ENCODE results near the gene CCM2.

Gene CCM2

GRCh38 chr7:45073786-45074527, 74.0 kb downstream of the CCM2 start:
- Histone ChIP-seq H3K4me1 (ENCODE audit: insufficient read depth, poor library complexity, severe bottlenecking) (no peaks in the 10 kb centered on the region), H3K27me3 (ENCODE audit: insufficient read depth, poor library complexity, severe bottlenecking) (no peaks in the 10 kb centered on the region), H3K9me3 (ENCODE audit: severe bottlenecking) (no peaks in the 10 kb centered on the region), H3K4me3 (ENCODE audit: severe bottlenecking) (no peak overlapping the region), H3K36me3 (ENCODE audit: low read depth) (peaks cover 31% of the 10 kb centered on the region), H3K27ac (ENCODE audit: poor library complexity, severe bottlenecking) (no peak overlapping the region)
- TF ChIP-seq, protein P1, sequence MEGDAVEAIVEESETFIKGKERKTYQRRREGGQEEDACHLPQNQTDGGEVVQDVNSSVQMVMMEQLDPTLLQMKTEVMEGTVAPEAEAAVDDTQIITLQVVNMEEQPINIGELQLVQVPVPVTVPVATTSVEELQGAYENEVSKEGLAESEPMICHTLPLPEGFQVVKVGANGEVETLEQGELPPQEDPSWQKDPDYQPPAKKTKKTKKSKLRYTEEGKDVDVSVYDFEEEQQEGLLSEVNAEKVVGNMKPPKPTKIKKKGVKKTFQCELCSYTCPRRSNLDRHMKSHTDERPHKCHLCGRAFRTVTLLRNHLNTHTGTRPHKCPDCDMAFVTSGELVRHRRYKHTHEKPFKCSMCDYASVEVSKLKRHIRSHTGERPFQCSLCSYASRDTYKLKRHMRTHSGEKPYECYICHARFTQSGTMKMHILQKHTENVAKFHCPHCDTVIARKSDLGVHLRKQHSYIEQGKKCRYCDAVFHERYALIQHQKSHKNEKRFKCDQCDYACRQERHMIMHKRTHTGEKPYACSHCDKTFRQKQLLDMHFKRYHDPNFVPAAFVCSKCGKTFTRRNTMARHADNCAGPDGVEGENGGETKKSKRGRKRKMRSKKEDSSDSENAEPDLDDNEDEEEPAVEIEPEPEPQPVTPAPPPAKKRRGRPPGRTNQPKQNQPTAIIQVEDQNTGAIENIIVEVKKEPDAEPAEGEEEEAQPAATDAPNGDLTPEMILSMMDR (IDR thresholded peaks at IDR 0.05; ENCODE audit: poor library complexity, severe bottlenecking): no peak
- no peak for DNase-seq (ENCODE audit: low spot score)
- ATAC-seq (ENCODE audit: low read depth): peak; percentile 13; the same call in 1 of the 3 replicates

DNA sequence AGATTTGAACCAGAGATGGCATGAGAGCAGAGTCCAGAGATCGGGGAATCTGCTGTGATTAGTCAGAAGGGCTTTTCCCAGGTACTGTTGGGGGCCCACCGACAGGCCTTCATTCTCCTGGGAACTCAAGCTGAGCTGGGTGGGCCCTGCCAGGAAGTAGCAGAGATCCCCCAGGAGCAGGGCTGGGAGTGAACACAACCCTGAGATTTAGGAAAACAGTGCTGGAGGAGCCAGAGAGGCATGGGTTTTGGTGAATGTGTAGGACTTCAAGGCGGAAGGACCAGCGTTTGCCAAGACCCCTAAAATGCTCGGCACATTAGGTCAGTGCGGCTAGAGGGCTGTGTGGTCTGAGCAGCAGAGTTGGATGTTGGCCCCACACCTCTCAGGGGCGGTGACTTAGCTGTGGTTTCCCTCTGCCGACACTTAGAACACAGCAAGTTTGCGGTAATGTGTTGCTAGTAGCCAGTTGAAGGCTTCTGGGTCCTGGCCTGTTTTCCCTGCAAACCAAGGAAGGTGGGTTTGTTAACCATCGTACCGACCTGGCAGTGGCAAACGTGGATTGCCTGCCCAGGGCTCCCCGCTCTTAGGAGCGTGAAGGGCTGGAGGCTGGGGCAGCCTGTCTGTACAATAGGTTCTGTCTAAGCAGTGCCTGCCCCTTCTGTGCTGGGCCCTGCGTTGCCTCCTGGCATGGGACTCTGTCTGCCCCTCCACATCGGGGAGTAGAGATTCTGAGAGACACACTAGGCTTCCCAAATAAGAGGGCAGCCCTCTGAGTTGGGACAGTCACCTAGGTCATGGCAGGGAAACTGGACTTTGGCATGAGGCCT, 74.7 kb downstream of the CCM2 start:
- TF ChIP-seq, protein P1 (IDR thresholded peaks at IDR 0.05; ENCODE audit: poor library complexity, severe bottlenecking): no peak
- no peaks in the 10 kb centered on the region for H3K9me3 ChIP-seq (ENCODE audit: severe bottlenecking)
- DNase-seq (ENCODE audit: low spot score) (no peak), ATAC-seq (ENCODE audit: low read depth) (no peak)
- no peaks in the 10 kb centered on the region for H3K4me1 ChIP-seq (ENCODE audit: insufficient read depth, poor library complexity, severe bottlenecking)
- peaks cover 26% of the 10 kb centered on the region for H3K36me3 ChIP-seq (ENCODE audit: low read depth)
- no peak overlapping the region for H3K27ac ChIP-seq (ENCODE audit: poor library complexity, severe bottlenecking)
- H3K27me3 ChIP-seq (ENCODE audit: insufficient read depth, poor library complexity, severe bottlenecking): no peaks in the 10 kb centered on the region
- no peak overlapping the region for H3K4me3 ChIP-seq (ENCODE audit: severe bottlenecking)

DNA sequence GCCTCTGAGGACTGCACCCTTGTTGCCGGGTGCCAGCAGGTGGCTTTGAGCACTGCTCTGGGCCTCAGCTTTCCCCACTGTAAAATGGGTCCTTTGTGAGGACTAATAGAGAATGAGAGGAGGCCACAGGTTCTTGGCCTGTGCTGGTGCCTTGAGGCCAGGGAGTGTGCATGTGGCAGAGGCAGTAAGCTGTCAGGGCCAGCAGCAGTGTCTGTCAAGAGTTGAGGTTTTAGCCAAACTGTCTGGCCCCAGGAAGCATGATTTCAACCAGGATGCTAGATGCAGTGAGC, 75.3 kb downstream of the CCM2 start:
- TF ChIP-seq, protein P1 (IDR thresholded peaks at IDR 0.05; ENCODE audit: poor library complexity, severe bottlenecking): no peak
- Histone ChIP-seq H3K27ac (ENCODE audit: poor library complexity, severe bottlenecking) (no peak overlapping the region), H3K9me3 (ENCODE audit: severe bottlenecking) (no peaks in the 10 kb centered on the region), H3K4me3 (ENCODE audit: severe bottlenecking) (no peak overlapping the region), H3K27me3 (ENCODE audit: insufficient read depth, poor library complexity, severe bottlenecking) (no peaks in the 10 kb centered on the region), H3K36me3 (ENCODE audit: low read depth) (peaks cover 26% of the 10 kb centered on the region), H3K4me1 (ENCODE audit: insufficient read depth, poor library complexity, severe bottlenecking) (no peaks in the 10 kb centered on the region)
- ATAC-seq (ENCODE audit: low read depth) (no peak), DNase-seq (ENCODE audit: low spot score) (no peak)

GRCh38 chr7:45075871-45076796, 76.1 kb downstream of the CCM2 start:
- no peak overlapping the region for H3K4me3 ChIP-seq (ENCODE audit: severe bottlenecking)
- DNase-seq (ENCODE audit: low spot score): no peak
- no peak for ATAC-seq (ENCODE audit: low read depth)
- H3K27ac ChIP-seq (ENCODE audit: poor library complexity, severe bottlenecking): no peak overlapping the region
- peaks cover 22% of the 10 kb centered on the region for H3K36me3 ChIP-seq (ENCODE audit: low read depth)
- H3K4me1 ChIP-seq (ENCODE audit: insufficient read depth, poor library complexity, severe bottlenecking): no peaks in the 10 kb centered on the region
- H3K9me3 ChIP-seq (ENCODE audit: severe bottlenecking): no peaks in the 10 kb centered on the region
- H3K27me3 ChIP-seq (ENCODE audit: insufficient read depth, poor library complexity, severe bottlenecking): no peaks in the 10 kb centered on the region
- TF ChIP-seq, protein P1 (IDR thresholded peaks at IDR 0.05; ENCODE audit: poor library complexity, severe bottlenecking): no peak

All from RWPE2 (cell line).